PC-9 (cell line): ENCODE data around the gene OAS2.

Experiments used
- CTCF ChIP-seq: fragments of 200-600 bp; sonication (generic); conservative IDR thresholded peaks from 2 replicates; pipeline ENCODE4 v1.6.1; 2017; ENCODE audit warnings: mixed run types, antibody characterized with exemption, mild to moderate bottlenecking, moderate library complexity
- EZH2 ChIP-seq: fragments of 200-600 bp; sonication (generic); IDR thresholded peaks from 2 replicates; pipeline ENCODE4 v1.8.0; 2017; ENCODE audit warnings: antibody characterized with exemption, low read depth

DNA sequence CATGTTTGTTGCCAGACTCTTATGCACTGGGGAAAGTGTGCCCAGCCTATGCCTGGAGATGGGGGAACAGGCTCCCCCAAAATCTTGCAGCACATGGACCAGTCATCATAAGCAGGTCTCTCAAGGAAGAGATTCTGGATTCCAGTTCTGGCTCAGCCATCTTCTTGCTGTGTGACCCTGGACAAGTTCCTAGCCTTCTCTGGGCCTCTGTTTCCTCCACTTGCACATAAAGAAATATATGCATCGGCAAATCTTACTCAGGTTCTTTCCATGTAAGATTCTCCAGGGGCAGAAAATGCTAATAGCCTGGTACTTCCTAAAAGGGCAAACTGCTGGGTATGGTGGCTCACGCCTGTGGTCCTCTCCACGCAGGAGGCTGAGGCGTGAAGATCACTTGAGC, 32.8 kb upstream of the OAS2 start:
- TF ChIP-seq EZH2 (no peak), CTCF (no peak)
